ENCODE measurements around the gene MLPH. TPM values are rescaled to one million over a fixed set of nuclear protein-coding genes. Genes with fewer than 3 reads are reported as not detected.

Gene MLPH
- total RNA-seq, 3 donors from 2014 or later = 15.5 to 242 (median 223) TPM

- no peaks in the 10 kb centered on the region for H3K36me3 ChIP-seq
- intact Hi-C loops (cut with DNase I; ENCODE audit: low total_unique reads) = no loop called here
- H3K4me1 ChIP-seq = no peaks in the 10 kb centered on the region
- no peaks in the 10 kb centered on the region for H3K27me3 ChIP-seq
- H3K9me3 ChIP-seq = peaks cover 4 to 11% of the 10 kb centered on the region in 2 donors
- H3K4me3 ChIP-seq = no peak overlapping the region
- TF ChIP-seq POLR2A (IDR thresholded peaks at IDR 0.05) = no peak
- TF ChIP-seq, protein P1, sequence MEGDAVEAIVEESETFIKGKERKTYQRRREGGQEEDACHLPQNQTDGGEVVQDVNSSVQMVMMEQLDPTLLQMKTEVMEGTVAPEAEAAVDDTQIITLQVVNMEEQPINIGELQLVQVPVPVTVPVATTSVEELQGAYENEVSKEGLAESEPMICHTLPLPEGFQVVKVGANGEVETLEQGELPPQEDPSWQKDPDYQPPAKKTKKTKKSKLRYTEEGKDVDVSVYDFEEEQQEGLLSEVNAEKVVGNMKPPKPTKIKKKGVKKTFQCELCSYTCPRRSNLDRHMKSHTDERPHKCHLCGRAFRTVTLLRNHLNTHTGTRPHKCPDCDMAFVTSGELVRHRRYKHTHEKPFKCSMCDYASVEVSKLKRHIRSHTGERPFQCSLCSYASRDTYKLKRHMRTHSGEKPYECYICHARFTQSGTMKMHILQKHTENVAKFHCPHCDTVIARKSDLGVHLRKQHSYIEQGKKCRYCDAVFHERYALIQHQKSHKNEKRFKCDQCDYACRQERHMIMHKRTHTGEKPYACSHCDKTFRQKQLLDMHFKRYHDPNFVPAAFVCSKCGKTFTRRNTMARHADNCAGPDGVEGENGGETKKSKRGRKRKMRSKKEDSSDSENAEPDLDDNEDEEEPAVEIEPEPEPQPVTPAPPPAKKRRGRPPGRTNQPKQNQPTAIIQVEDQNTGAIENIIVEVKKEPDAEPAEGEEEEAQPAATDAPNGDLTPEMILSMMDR (IDR thresholded peaks at IDR 0.05) = no peak
- no peak for TF ChIP-seq POLR2AphosphoS5 (IDR thresholded peaks at IDR 0.05)
- no peak for DNase-seq (ENCODE audit: low spot score in 2 of 2)
- no peak overlapping the region for H3K27ac ChIP-seq
Measured at GRCh38 chr2:237551071-237551574, 64.1 kb downstream of the MLPH start.

- H3K27me3 ChIP-seq = no peaks in the 10 kb centered on the region
- intact Hi-C loops (cut with DNase I; ENCODE audit: low total_unique reads) = no loop called here
- H3K4me1 ChIP-seq = no peaks in the 10 kb centered on the region
- no peaks in the 10 kb centered on the region for H3K36me3 ChIP-seq
- no peak for DNase-seq (ENCODE audit: low spot score in 2 of 2)
- no peak overlapping the region for H3K4me3 ChIP-seq
- H3K27ac ChIP-seq = no peak overlapping the region
- TF ChIP-seq POLR2AphosphoS5 (IDR thresholded peaks at IDR 0.05) (no peak), POLR2A (IDR thresholded peaks at IDR 0.05) (no peak)
- TF ChIP-seq, protein P1 (IDR thresholded peaks at IDR 0.05) = no peak
- peaks cover 4 to 11% of the 10 kb centered on the region in 2 donors for H3K9me3 ChIP-seq
Measured at GRCh38 chr2:237552908-237553307, 65.9 kb downstream of the MLPH start.

DNA sequence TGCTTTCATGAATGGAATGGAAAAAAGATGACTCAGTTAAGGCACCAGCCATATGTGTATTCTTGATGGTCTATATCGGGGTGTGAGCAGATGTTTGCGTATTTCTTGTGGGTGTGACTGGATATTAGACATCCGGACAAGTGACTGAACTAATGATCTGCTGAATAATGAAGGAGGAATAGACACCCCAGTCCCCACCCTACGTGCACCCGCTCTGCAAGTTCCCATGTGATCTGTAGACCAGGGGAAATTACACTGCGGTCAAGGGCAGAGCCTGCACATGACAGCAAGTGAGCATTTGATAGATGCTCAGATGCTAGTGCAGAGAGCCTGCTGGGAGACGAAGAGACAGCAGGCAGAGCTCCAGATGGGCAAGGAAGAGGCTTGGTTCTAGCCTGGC is 66.9 kb downstream of the MLPH start:
- Histone ChIP-seq H3K9me3 (peaks cover 4 to 11% of the 10 kb centered on the region in 2 donors), H3K4me1 (peaks cover 0 to 3% of the 10 kb centered on the region in 2 donors), H3K27ac (no peak overlapping the region), H3K36me3 (no peaks in the 10 kb centered on the region), H3K27me3 (no peaks in the 10 kb centered on the region), H3K4me3 (no peak overlapping the region)
- no peak for TF ChIP-seq POLR2A (IDR thresholded peaks at IDR 0.05)
- no peak for TF ChIP-seq POLR2AphosphoS5 (IDR thresholded peaks at IDR 0.05)
- TF ChIP-seq, protein P1 (IDR thresholded peaks at IDR 0.05) = no peak
- DNase-seq (ENCODE audit: low spot score in 2 of 2) = no peak
- intact Hi-C loops (cut with DNase I; ENCODE audit: low total_unique reads) = no loop called here

DNA sequence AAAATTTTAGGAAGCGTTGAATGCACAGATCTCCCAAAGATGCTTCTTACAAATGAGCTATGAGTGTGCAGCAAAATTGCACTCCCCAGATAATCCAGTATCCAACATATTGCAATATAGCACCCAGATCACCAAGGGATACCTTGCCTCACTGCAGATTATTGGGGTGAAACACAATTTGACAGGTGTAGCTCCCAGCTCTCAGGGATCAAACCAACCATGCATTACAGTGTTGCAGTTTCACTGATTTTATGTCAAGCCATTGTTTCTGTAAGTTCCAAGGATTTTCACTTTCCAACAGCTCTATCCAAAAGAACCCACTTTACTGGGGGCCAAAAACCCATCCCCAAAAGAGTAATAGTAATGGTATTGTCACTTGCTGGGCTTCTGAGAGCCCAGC is 68.5 kb downstream of the MLPH start:
- no peaks in the 10 kb centered on the region for H3K27me3 ChIP-seq
- no peak overlapping the region for H3K4me3 ChIP-seq
- no peaks in the 10 kb centered on the region for H3K36me3 ChIP-seq
- intact Hi-C loops (cut with DNase I; ENCODE audit: low total_unique reads) = no loop called here
- no peak for DNase-seq (ENCODE audit: low spot score in 2 of 2)
- peaks cover 4 to 11% of the 10 kb centered on the region in 2 donors for H3K9me3 ChIP-seq
- no peak overlapping the region for H3K27ac ChIP-seq
- TF ChIP-seq POLR2AphosphoS5 (IDR thresholded peaks at IDR 0.05) (no peak), POLR2A (IDR thresholded peaks at IDR 0.05) (no peak)
- TF ChIP-seq, protein P1 (IDR thresholded peaks at IDR 0.05) = no peak
- H3K4me1 ChIP-seq = peaks cover 0 to 10% of the 10 kb centered on the region in 2 donors

- TF ChIP-seq, protein P1 (IDR thresholded peaks at IDR 0.05) = no peak
- TF ChIP-seq POLR2A (IDR thresholded peaks at IDR 0.05) (no peak), POLR2AphosphoS5 (IDR thresholded peaks at IDR 0.05) (no peak)
- H3K36me3 ChIP-seq = no peaks in the 10 kb centered on the region
- DNase-seq (ENCODE audit: low spot score in 2 of 2) = no peak
- H3K9me3 ChIP-seq = peaks cover 4 to 11% of the 10 kb centered on the region in 2 donors
- intact Hi-C loops (cut with DNase I; ENCODE audit: low total_unique reads) = no loop called here
- no peak overlapping the region for H3K4me3 ChIP-seq
- H3K4me1 ChIP-seq = peaks cover 0 to 10% of the 10 kb centered on the region in 2 donors
- H3K27me3 ChIP-seq = no peaks in the 10 kb centered on the region
- peak overlapping the region in 1 of 2 donors; percentile 0 for H3K27ac ChIP-seq
Measured at GRCh38 chr2:237556773-237557632, 70.0 kb downstream of the MLPH start.

Measured in breast epithelium (tissue), 4 donors.